T-helper 17 cell (primary cell): ENCODE results near the gene GPD2. TPM values are rescaled to one million over a fixed set of nuclear protein-coding genes. Genes with fewer than 3 reads are reported as not detected.
"Not testable (repeated sequence)": the region's sequence is repeated elsewhere in the genome, so short reads cannot be mapped to it uniquely, and the experiment has no call there.

Source experiments
- ATAC-seq: fragments of 150-1000 bp; cut with Tn5 transposase; 2 replicates; pipeline ENCODE4 v1.10.0; 2021; ENCODE audit warnings: mild to moderate bottlenecking, moderate library complexity
- DNase-seq, 3 donors: peaks; one replicate each; pipeline versions ENCODE4 v3.0.0 to v3.0.0-alpha.2; 2020 to 2021
- H3K9me3 ChIP-seq: one replicate; pipeline ENCODE4 v1.7.0; 2013; ENCODE audit warnings: low read length, mild to moderate bottlenecking; ENCODE audit not compliant: control insufficient read depth, poor library complexity, severe bottlenecking
- H3K27ac Mint-ChIP-seq: one replicate; pipeline ENCODE4 v1.8.0; 2022; ENCODE audit warnings: mild to moderate bottlenecking, moderate library complexity, mixed read lengths
- H3K27me3 Mint-ChIP-seq: one replicate; pipeline ENCODE4 v1.8.0; 2022; ENCODE audit warnings: mixed read lengths
- H3K36me3 Mint-ChIP-seq: one replicate; pipeline ENCODE4 v1.8.0; 2022; ENCODE audit warnings: low read depth, mixed read lengths
- H3K4me1 Mint-ChIP-seq: one replicate; pipeline ENCODE4 v1.8.0; 2022; ENCODE audit warnings: mild to moderate bottlenecking, mixed read lengths
- H3K4me3 Mint-ChIP-seq: one replicate; pipeline ENCODE4 v1.8.0; 2022; ENCODE audit warnings: mild to moderate bottlenecking, moderate library complexity, mixed read lengths
- total RNA-seq, 4 donors: library from RNA in 2 of 4; stranded (reverse) in 2 of 4; gene quantifications; one replicate each; pipeline ENCODE4 v1.2.3 and lab custom pipeline; 2022 to 2026

GPD2 gene
- total RNA-seq, 2 donors from 2014 or later, result 9.8 to 12.7 TPM

- no peak for ATAC-seq
- no peak overlapping the region for H3K4me3 Mint-ChIP-seq
Measured at GRCh38 chr2:156615836-156616322, 179.7 kb downstream of the GPD2 start.

GRCh38 chr2:156618071-156618470 is 181.9 kb downstream of the GPD2 start:
- not testable (repeated sequence) for H3K36me3 Mint-ChIP-seq, DNase-seq, H3K9me3 ChIP-seq, H3K4me3 Mint-ChIP-seq, H3K27ac Mint-ChIP-seq, ATAC-seq, H3K4me1 Mint-ChIP-seq
- H3K27me3 Mint-ChIP-seq, result peaks cover 30% of the 10 kb centered on the region

More at GRCh38 chr2:156615836-156616322, 179.7 kb downstream of the GPD2 start:
- H3K36me3 Mint-ChIP-seq, result no peaks in the 10 kb centered on the region
- peaks cover 18% of the 10 kb centered on the region for H3K27me3 Mint-ChIP-seq
- no peaks in the 10 kb centered on the region for H3K4me1 Mint-ChIP-seq
- no peak for DNase-seq
- H3K9me3 ChIP-seq, result no peaks in the 10 kb centered on the region
- no peak overlapping the region for H3K27ac Mint-ChIP-seq

GRCh38 chr2:156619021-156619539 is 182.9 kb downstream of the GPD2 start:
- DNase-seq (no peak), ATAC-seq (no peak)
- Mint-ChIP-seq H3K27ac (no peak overlapping the region), H3K36me3 (no peaks in the 10 kb centered on the region), H3K27me3 (peaks cover 30% of the 10 kb centered on the region), H3K4me3 (no peak overlapping the region), H3K4me1 (no peaks in the 10 kb centered on the region)
- H3K9me3 ChIP-seq, result peaks cover 2% of the 10 kb centered on the region

GRCh38 chr2:156622491-156622890 is 186.3 kb downstream of the GPD2 start:
- H3K9me3 ChIP-seq, result peaks cover 2% of the 10 kb centered on the region
- H3K36me3 Mint-ChIP-seq, result no peaks in the 10 kb centered on the region
- DNase-seq (no peak), ATAC-seq (no peak)
- no peak overlapping the region for H3K27ac Mint-ChIP-seq
- peaks cover 38% of the 10 kb centered on the region for H3K27me3 Mint-ChIP-seq
- H3K4me3 Mint-ChIP-seq, result no peak overlapping the region
- H3K4me1 Mint-ChIP-seq, result no peaks in the 10 kb centered on the region

GRCh38 chr2:156625360-156626170 is 189.4 kb downstream of the GPD2 start:
- Mint-ChIP-seq H3K27me3 (peaks cover 45% of the 10 kb centered on the region), H3K36me3 (no peaks in the 10 kb centered on the region), H3K4me1 (no peaks in the 10 kb centered on the region), H3K27ac (no peak overlapping the region), H3K4me3 (no peak overlapping the region)
- no peak for DNase-seq
- no peak for ATAC-seq
- H3K9me3 ChIP-seq, result peaks cover 2% of the 10 kb centered on the region

GRCh38 chr2:156626931-156627330 is 190.8 kb downstream of the GPD2 start:
- no peak for DNase-seq
- ATAC-seq, result no peak
- Mint-ChIP-seq H3K4me3 (no peak overlapping the region), H3K4me1 (peaks cover 2% of the 10 kb centered on the region), H3K36me3 (no peaks in the 10 kb centered on the region), H3K27ac (no peak overlapping the region), H3K27me3 (peaks cover 49% of the 10 kb centered on the region)
- H3K9me3 ChIP-seq, result peaks cover 2% of the 10 kb centered on the region

GRCh38 chr2:156630579-156631337 is 194.6 kb downstream of the GPD2 start:
- Mint-ChIP-seq H3K27me3 (peaks cover 37% of the 10 kb centered on the region), H3K36me3 (no peaks in the 10 kb centered on the region), H3K27ac (no peak overlapping the region), H3K4me1 (peaks cover 2% of the 10 kb centered on the region), H3K4me3 (no peak overlapping the region)
- ATAC-seq, result no peak
- no peak for DNase-seq
- H3K9me3 ChIP-seq, result no peaks in the 10 kb centered on the region

- no peak overlapping the region for H3K27ac Mint-ChIP-seq
- no peak for ATAC-seq
- DNase-seq, result no peak
- H3K4me1 Mint-ChIP-seq, result peaks cover 2% of the 10 kb centered on the region
- peaks cover 20% of the 10 kb centered on the region for H3K27me3 Mint-ChIP-seq
- no peaks in the 10 kb centered on the region for H3K36me3 Mint-ChIP-seq
- no peaks in the 10 kb centered on the region for H3K9me3 ChIP-seq
- no peak overlapping the region for H3K4me3 Mint-ChIP-seq
Measured at GRCh38 chr2:156635646-156636045, 199.5 kb downstream of the GPD2 start.

Other genes with a start within 250 kb of the GPD2 start
- gene NR4A2, start 103.7 kb upstream of the GPD2 start, total RNA-seq, result 100 to 1,000 TPM; 213 to 250 TPM